ENCODE results near the gene CAMK2A. TPM values are rescaled to one million over a fixed set of nuclear protein-coding genes. Genes with fewer than 3 reads are reported as not detected.

CAMK2A gene
- total and polyA plus RNA-seq, 5 donors, result 8.0 to 18.4 (median 15.4) TPM

DNA sequence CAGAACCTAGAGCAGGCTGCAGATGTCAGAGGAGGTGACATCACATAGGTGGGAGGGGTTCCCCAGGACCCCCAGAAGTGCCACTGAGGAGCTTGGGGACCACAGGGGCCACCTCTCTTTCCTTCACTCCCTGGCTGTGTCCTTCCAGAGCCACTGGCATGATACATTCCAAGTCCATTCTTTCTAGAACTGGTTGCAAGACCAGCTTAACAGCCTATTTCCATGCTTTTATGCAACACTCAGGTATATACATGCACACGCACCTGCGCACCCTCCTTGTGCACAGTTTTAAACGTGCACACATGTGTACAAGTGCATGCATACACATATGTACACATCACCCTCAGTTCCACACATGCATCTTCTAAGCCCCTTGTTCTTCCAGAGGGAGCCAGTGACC, 60.0 kb downstream of the CAMK2A start:
- WGBS, result 80% methylated on average over 3 of the region's 3 CpGs

DNA sequence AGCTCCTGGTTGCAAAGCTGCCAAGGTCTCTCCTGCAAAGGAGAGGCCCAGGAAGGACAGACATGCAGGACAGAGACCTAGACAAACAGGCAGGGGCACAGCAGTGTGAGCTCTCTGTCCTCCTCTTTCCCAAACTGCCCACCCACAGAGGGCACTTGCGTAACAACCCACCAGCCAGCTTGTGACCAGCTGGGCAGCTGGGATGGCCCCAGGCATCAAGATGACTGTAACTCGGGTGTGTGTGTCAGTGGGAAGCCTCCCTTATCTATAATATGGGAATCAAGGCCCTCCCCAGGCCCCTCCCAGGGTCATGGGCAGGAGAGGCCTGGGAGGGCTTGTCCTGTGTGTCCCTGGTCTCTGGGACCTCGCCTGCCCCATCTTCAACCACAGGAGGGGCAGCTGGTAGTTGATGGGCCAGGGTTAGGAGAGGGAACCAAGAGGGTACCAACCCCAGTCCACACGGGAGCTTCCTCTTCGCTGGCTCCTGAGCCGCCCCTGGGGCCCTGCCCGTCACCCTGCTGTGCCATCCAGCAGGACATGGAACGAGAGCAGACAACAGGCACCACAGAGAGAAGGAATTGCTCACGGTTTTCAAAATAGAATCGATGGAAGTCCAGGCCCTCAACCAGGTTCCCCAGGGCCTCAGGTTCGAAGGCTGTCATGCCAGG, 61.8 kb downstream of the CAMK2A start:
- Histone ChIP-seq H3K4me1 (ENCODE audit: control insufficient read depth, insufficient read depth, low read length) (no peaks in the 10 kb centered on the region), H3K9me3 (ENCODE audit: control insufficient read depth, low read length) (no peaks in the 10 kb centered on the region), H3K4me3 (ENCODE audit: low read length) (no peak overlapping the region), H3K27ac (ENCODE audit: low read length) (no peak overlapping the region), H3K27me3 (ENCODE audit: control insufficient read depth, insufficient read depth) (no peaks in the 10 kb centered on the region)
- no peak for ATAC-seq
- no peak for DNase-seq
- intact Hi-C loops (cut with DNase I), result loop anchor here in 1 of 4 donors (10.0 kb wide), 1 partner anchor 193 kb away; no protein-coding TSS in a partner anchor
- 80% methylated on average over 11 of the region's 11 CpGs for WGBS

More for the DNA sequence above, 60.0 kb downstream of the CAMK2A start:
- ATAC-seq (no peak), DNase-seq (no peak)
- H3K27ac ChIP-seq (ENCODE audit: low read length), result no peak overlapping the region
- H3K4me1 ChIP-seq (ENCODE audit: control insufficient read depth, insufficient read depth, low read length), result no peaks in the 10 kb centered on the region
- no peaks in the 10 kb centered on the region for H3K9me3 ChIP-seq (ENCODE audit: control insufficient read depth, low read length)
- H3K4me3 ChIP-seq (ENCODE audit: low read length), result no peak overlapping the region
- no peaks in the 10 kb centered on the region for H3K27me3 ChIP-seq (ENCODE audit: control insufficient read depth, insufficient read depth)
- intact Hi-C loops (cut with DNase I), result loop anchor here in 1 of 4 donors (10.0 kb wide), 1 partner anchor 195 kb away; no protein-coding TSS in a partner anchor

DNA sequence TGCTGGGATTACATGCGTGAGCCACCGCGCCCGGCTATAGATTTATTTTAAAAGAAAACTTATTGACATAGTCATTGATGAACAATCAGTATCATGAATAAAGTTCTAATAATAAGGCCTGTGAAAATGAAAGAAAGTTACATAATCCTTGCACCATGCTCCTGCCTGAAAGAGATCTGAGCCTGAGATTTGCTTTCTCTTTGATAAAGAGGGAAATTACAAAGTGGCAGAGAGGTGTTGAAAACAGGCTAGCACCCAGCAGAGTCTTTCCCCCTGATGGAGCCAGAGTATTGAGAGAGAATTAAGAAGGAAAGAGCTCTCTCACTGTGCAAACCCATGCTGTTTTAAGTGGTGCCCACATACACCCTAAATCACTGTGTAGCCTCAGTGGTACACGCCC, 62.5 kb downstream of the CAMK2A start:
- DNase-seq, result no peak
- no peak overlapping the region for H3K27ac ChIP-seq (ENCODE audit: low read length)
- no peaks in the 10 kb centered on the region for H3K4me1 ChIP-seq (ENCODE audit: control insufficient read depth, insufficient read depth, low read length)
- no peak overlapping the region for H3K4me3 ChIP-seq (ENCODE audit: low read length)
- intact Hi-C loops (cut with DNase I), result loop anchor here in 1 of 4 donors (10.0 kb wide), 1 partner anchor 192 kb away; no protein-coding TSS in a partner anchor
- 97% methylated on average over 5 of the region's 5 CpGs for WGBS
- H3K9me3 ChIP-seq (ENCODE audit: control insufficient read depth, low read length), result no peaks in the 10 kb centered on the region
- no peak for ATAC-seq
- H3K27me3 ChIP-seq (ENCODE audit: control insufficient read depth, insufficient read depth), result no peaks in the 10 kb centered on the region

- no peaks in the 10 kb centered on the region for H3K27me3 ChIP-seq (ENCODE audit: control insufficient read depth, insufficient read depth)
- H3K27ac ChIP-seq (ENCODE audit: low read length), result no peak overlapping the region
- H3K4me3 ChIP-seq (ENCODE audit: low read length), result no peak overlapping the region
- intact Hi-C loops (cut with DNase I), result loop anchor here in 1 of 4 donors (10.0 kb wide), 1 partner anchor 190 kb away; no protein-coding TSS in a partner anchor
- WGBS, result 65% methylated on average over 8 of the region's 8 CpGs
- H3K4me1 ChIP-seq (ENCODE audit: control insufficient read depth, insufficient read depth, low read length), result no peaks in the 10 kb centered on the region
- DNase-seq (no peak), ATAC-seq (no peak)
- H3K9me3 ChIP-seq (ENCODE audit: control insufficient read depth, low read length), result no peaks in the 10 kb centered on the region
Observed at GRCh38 chr5:150224483-150225027, 65.0 kb downstream of the CAMK2A start.

DNA sequence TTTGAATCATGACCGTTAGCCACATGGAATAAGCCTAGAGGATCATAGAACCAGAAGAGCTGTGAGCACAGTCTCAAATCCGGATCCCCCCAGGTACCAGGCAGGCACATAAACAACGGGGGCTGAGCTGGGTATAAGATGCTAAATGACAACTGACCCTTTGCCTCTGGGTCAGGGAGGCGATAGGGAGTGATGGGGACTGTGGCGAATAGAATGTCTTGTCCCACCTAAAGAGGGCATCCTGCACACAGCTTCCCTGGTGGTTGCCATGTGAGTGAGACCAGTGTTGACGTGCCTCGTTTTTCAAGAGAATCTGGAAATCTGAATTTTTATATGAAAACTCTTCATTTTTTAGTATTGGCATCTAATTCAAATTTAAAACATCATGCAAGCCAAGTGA, 66.1 kb downstream of the CAMK2A start:
- 88% methylated on average over 7 of the region's 7 CpGs for WGBS
- intact Hi-C loops (cut with DNase I), result loop anchor here in 1 of 4 donors (10.0 kb wide), 1 partner anchor 189 kb away; no protein-coding TSS in a partner anchor

DNA sequence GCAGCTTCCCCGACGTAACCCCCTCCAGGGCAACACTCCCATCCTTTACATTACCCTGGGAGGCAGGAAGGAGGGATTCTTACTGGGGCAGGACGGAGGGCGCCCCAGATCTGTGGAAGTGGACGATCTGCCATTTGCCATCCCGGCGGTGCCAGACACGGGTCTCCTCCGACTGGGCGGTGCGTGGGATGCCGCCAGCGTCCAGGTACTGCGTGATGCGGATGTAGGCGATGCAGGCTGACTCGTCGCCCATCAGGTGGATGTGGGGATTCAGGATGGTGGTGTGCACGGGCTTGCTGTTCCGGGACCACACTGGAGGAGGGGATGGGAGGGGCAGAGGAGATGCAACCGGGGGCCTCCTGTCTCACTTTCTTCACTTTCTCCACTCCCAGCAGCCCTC, 66.7 kb downstream of the CAMK2A start:
- no peak for ATAC-seq
- Histone ChIP-seq H3K4me1 (ENCODE audit: control insufficient read depth, insufficient read depth, low read length) (no peaks in the 10 kb centered on the region), H3K4me3 (ENCODE audit: low read length) (no peak overlapping the region), H3K9me3 (ENCODE audit: control insufficient read depth, low read length) (no peaks in the 10 kb centered on the region), H3K27ac (ENCODE audit: low read length) (no peak overlapping the region), H3K27me3 (ENCODE audit: control insufficient read depth, insufficient read depth) (no peaks in the 10 kb centered on the region)
- intact Hi-C loops (cut with DNase I), result loop anchor here in 1 of 4 donors (10.0 kb wide), 1 partner anchor 188 kb away; no protein-coding TSS in a partner anchor
- WGBS, result 92% methylated on average over 21 of the region's 21 CpGs
- no peak for DNase-seq

More for the DNA sequence above, 66.1 kb downstream of the CAMK2A start:
- no peak overlapping the region for H3K27ac ChIP-seq (ENCODE audit: low read length)
- no peaks in the 10 kb centered on the region for H3K4me1 ChIP-seq (ENCODE audit: control insufficient read depth, insufficient read depth, low read length)
- H3K27me3 ChIP-seq (ENCODE audit: control insufficient read depth, insufficient read depth), result no peaks in the 10 kb centered on the region
- no peak overlapping the region for H3K4me3 ChIP-seq (ENCODE audit: low read length)
- ATAC-seq (no peak), DNase-seq (no peak)
- no peaks in the 10 kb centered on the region for H3K9me3 ChIP-seq (ENCODE audit: control insufficient read depth, low read length)

DNA sequence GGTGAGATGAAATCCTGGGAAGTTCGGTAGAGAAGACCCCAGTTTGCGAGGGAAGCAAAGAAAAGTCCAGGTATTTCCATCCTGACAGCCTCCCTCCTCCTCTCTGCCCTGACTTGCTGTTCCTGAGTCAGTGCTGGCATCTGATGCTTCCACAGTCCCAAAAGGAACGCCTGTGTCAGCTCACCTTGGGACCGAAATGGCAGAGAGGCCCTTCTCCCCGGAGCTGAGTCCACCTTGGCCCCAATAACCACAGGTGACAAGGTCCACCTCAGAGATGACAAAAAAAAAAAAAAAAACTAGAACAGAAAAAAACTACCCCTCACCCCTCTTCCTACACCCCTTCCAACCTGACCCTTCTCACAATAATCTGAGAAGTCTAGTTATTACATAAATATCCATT, 68.1 kb downstream of the CAMK2A start:
- Histone ChIP-seq H3K9me3 (ENCODE audit: control insufficient read depth, low read length) (no peaks in the 10 kb centered on the region), H3K4me3 (ENCODE audit: low read length) (no peak overlapping the region), H3K4me1 (ENCODE audit: control insufficient read depth, insufficient read depth, low read length) (no peaks in the 10 kb centered on the region), H3K27ac (ENCODE audit: low read length) (no peak overlapping the region), H3K27me3 (ENCODE audit: control insufficient read depth, insufficient read depth) (no peaks in the 10 kb centered on the region)
- ATAC-seq (no peak), DNase-seq (no peak)
- 88% methylated on average over 5 of the region's 5 CpGs for WGBS
- intact Hi-C loops (cut with DNase I), result loop anchor here in 1 of 4 donors (10.0 kb wide), 1 partner anchor 187 kb away; no protein-coding TSS in a partner anchor

DNA sequence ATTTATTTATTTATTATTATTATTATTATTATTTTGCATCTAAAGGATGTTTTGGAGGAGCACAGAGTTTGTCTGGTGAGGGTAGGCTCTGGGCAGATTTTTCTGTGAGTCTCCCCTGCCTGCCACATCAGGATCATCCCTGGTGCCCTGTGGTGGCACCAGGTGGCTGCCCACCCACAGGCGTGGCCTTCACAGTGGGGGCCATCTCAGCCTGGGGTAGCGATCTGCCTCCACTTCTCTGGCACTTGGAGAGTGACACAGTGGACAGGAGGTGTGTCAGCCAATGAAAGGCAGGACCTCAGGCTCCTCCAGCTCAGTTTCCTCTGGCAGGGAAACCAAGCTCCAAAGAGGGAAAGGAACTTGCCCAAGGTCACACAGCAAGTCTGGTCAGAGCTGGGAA, 69.7 kb downstream of the CAMK2A start:
- no peak for DNase-seq
- H3K27ac ChIP-seq (ENCODE audit: low read length), result no peak overlapping the region
- intact Hi-C loops (cut with DNase I), result loop anchor here (2.0 to 10.0 kb wide), 5 partner anchors 55 to 185 kb away; partner anchors contain the start of gene CDX1 (in 1 of the 4)
- no peak overlapping the region for H3K4me3 ChIP-seq (ENCODE audit: low read length)
- no peaks in the 10 kb centered on the region for H3K4me1 ChIP-seq (ENCODE audit: control insufficient read depth, insufficient read depth, low read length)
- 86% methylated on average over 2 of the region's 2 CpGs for WGBS
- no peaks in the 10 kb centered on the region for H3K9me3 ChIP-seq (ENCODE audit: control insufficient read depth, low read length)
- ATAC-seq, result no peak
- no peaks in the 10 kb centered on the region for H3K27me3 ChIP-seq (ENCODE audit: control insufficient read depth, insufficient read depth)

DNA sequence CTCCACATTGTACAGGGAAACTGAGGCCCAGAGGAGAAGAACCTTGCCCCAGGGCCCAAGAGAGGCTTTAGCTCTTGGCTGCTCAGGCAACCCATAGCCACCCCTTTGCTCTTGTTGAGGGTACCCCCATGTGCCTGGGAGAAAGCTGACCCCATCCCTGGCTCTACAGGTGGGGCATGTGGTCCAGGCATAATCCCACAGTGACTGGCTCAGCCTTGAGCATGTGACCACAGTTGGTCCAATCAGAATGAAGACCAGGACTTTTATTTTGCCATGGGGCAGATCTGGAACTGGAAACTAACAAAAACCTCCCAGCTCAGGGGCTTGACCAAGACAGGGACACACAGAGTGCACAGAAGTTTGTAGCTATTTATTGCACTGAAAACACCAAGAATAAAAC, 70.4 kb downstream of the CAMK2A start:
- H3K27me3 ChIP-seq (ENCODE audit: control insufficient read depth, insufficient read depth), result no peaks in the 10 kb centered on the region
- H3K4me1 ChIP-seq (ENCODE audit: control insufficient read depth, insufficient read depth, low read length), result peaks cover 2% of the 10 kb centered on the region
- no peak for ATAC-seq
- peak in 1 of 3 donors; percentile 13 for DNase-seq
- H3K27ac ChIP-seq (ENCODE audit: low read length), result no peak overlapping the region
- no peak overlapping the region for H3K4me3 ChIP-seq (ENCODE audit: low read length)
- intact Hi-C loops (cut with DNase I), result loop anchor here (2.0 to 10.0 kb wide), 4 partner anchors 54 to 88 kb away; partner anchors contain the start of gene CDX1 (in 1 of the 4)
- H3K9me3 ChIP-seq (ENCODE audit: control insufficient read depth, low read length), result no peaks in the 10 kb centered on the region

DNA sequence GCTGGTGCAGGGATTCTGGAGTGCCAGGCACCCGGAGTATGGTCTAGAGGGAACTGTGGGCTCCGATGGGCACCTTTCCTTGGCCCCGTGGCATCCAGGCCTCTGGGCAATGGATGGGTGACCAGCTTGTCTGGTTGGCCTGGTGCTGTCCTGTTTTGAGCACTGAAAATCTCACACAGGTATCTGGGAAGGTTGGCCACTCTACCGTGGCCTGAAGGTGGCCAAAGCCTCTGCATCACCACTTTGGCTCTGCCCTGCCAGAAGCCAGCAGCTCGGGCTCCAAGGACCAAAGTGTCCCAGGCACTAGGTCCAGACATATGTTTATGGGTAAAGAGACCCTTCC, 70.9 kb downstream of the CAMK2A start:
- no peaks in the 10 kb centered on the region for H3K27me3 ChIP-seq (ENCODE audit: control insufficient read depth, insufficient read depth)
- no peak overlapping the region for H3K4me3 ChIP-seq (ENCODE audit: low read length)
- DNase-seq, result no peak
- H3K4me1 ChIP-seq (ENCODE audit: control insufficient read depth, insufficient read depth, low read length), result peaks cover 2% of the 10 kb centered on the region
- ATAC-seq, result no peak
- no peaks in the 10 kb centered on the region for H3K9me3 ChIP-seq (ENCODE audit: control insufficient read depth, low read length)
- intact Hi-C loops (cut with DNase I), result loop anchor here (1.0 to 10.0 kb wide), 5 partner anchors 54 to 88 kb away; partner anchors contain the start of gene CDX1 (in 1 of the 4)
- WGBS, result 78% methylated on average over 5 of the region's 5 CpGs
- H3K27ac ChIP-seq (ENCODE audit: low read length), result no peak overlapping the region

Data from right cardiac atrium (tissue), 5 donors.